Fibroblast of lung (primary cell): ENCODE measurements around the gene SPTLC1. TPM values are rescaled to one million over a fixed set of nuclear protein-coding genes. Genes with fewer than 3 reads are reported as not detected.

Source experiments
- DNase-seq, 2 donors: peaks; one replicate each; pipeline versions ENCODE4 v3.0.0 to v3.0.0-alpha.2; 2010; ENCODE audit warnings: low read depth in 2 of 2
- H2AFZ ChIP-seq: 2 replicates; pipeline ENCODE4 v1.5.1; 2012; ENCODE audit warnings: low read length, control low read depth, inconsistent platforms
- H3K27ac ChIP-seq: 2 replicates; pipeline ENCODE4 v1.5.1; 2011; ENCODE audit warnings: low read length, control low read depth; ENCODE audit not compliant: insufficient read depth
- H3K27me3 ChIP-seq: 2 replicates; pipeline ENCODE4 v1.5.1; 2011; ENCODE audit warnings: mild to moderate bottlenecking, low read length; ENCODE audit not compliant: control insufficient read depth, insufficient read depth
- H3K36me3 ChIP-seq: 2 replicates; pipeline ENCODE4 v1.5.1; 2011; ENCODE audit warnings: low read length; ENCODE audit not compliant: control insufficient read depth, insufficient read depth
- H3K4me1 ChIP-seq: 2 replicates; pipeline ENCODE4 v1.5.1; 2011; ENCODE audit warnings: low read length; ENCODE audit not compliant: control insufficient read depth, insufficient read depth; ENCODE audit errors: extremely low read depth
- H3K4me2 ChIP-seq: 2 replicates; pipeline ENCODE4 v1.5.1; 2011; ENCODE audit warnings: low read length, control low read depth; ENCODE audit not compliant: insufficient read depth; ENCODE audit errors: extremely low read depth
- H3K4me3 ChIP-seq, 4 experiments: fragments of 200-600 bp in 1 of 4; sonication (generic) in 1 of 4; replicated peaks in 1 of 4; 2 replicates each; pipeline ENCODE4 v1.5.1; 2011 to 2016; ENCODE audit warnings: low read length in 4 of 4, low read depth in 3 of 4, mild to moderate bottlenecking in 3 of 4, control low read depth in 2 of 4, inconsistent platforms in 1 of 4, mixed read lengths in 1 of 4; ENCODE audit not compliant: insufficient read depth in 1 of 4; ENCODE audit errors: control extremely low read depth in 1 of 4
- H3K79me2 ChIP-seq: 2 replicates; pipeline ENCODE4 v1.5.1; 2012; ENCODE audit warnings: mild to moderate bottlenecking, low read length, inconsistent platforms; ENCODE audit not compliant: control insufficient read depth, insufficient read depth
- H3K9ac ChIP-seq: 2 replicates; pipeline ENCODE4 v1.5.1; 2011; ENCODE audit warnings: mild to moderate bottlenecking, low read length, control low read depth; ENCODE audit not compliant: insufficient read depth
- H3K9me3 ChIP-seq: 2 replicates; pipeline ENCODE4 v1.5.1; 2012; ENCODE audit warnings: low read depth, low read length; ENCODE audit not compliant: control insufficient read depth, insufficient read depth
- H4K20me1 ChIP-seq: 2 replicates; pipeline ENCODE4 v1.5.1; 2011; ENCODE audit warnings: low read length; ENCODE audit not compliant: control insufficient read depth, insufficient read depth; ENCODE audit errors: extremely low read depth
- CTCF ChIP-seq, 2 donors: IDR thresholded peaks in 1 of 2; conservative IDR thresholded peaks in 1 of 2; 1 replicate in 1 of 2; 2 replicates in 1 of 2; pipeline ENCODE4 v1.5.1; 2011 to 2012; ENCODE audit warnings: low read length in 2 of 2, control low read depth in 1 of 2, inconsistent platforms in 1 of 2, low read depth in 1 of 2, mild to moderate bottlenecking in 1 of 2
- EZH2 ChIP-seq: IDR thresholded peaks from 2 replicates; pipeline ENCODE4 v1.5.1; 2012; ENCODE audit warnings: low read length, control low read depth, mild to moderate bottlenecking; ENCODE audit errors: missing control alignments
- polyA plus RNA-seq, 2 donors: library from polyadenylated mRNA; depleted of rRNA in 1 of 2; stranded (reverse) in 1 of 2; unstranded in 1 of 2; fragments of >200 nt; gene quantifications; 2 replicates each; pipeline ENCODE4 v1.2.1, GENCODE V29; 2011 to 2012; ENCODE audit warnings: missing spikeins in 1 of 2
- total RNA-seq: library from RNA; depleted of rRNA; stranded (reverse); fragments of >200 nt; gene quantifications from 2 replicates; pipeline ENCODE4 v1.2.1, GENCODE V29; 2014

SPTLC1 gene
- total and polyA plus RNA-seq, 2 donors (not counting 1 experiment from before 2014, with no cell fraction given) = 97.8 to 138 TPM

- Histone ChIP-seq H3K36me3 (peaks cover 12% of the 10 kb centered on the region), H4K20me1 (no peaks in the 10 kb centered on the region), H3K9me3 (no peaks in the 10 kb centered on the region), H3K27ac (peak overlapping the region; percentile 38), H3K4me1 (peaks cover 5% of the 10 kb centered on the region), H3K27me3 (no peaks in the 10 kb centered on the region), H3K9ac (no peak overlapping the region), H2AFZ (no peak overlapping the region), H3K79me2 (no peaks in the 10 kb centered on the region), H3K4me3 (no peak overlapping the region), H3K4me2 (peak overlapping the region; percentile 23)
- TF ChIP-seq EZH2 (no peak), CTCF (conservative IDR thresholded peaks at IDR 0.05 in 1 of 2, IDR thresholded peaks at IDR 0.05 in 1 of 2; ENCODE audit: low read depth in 1 of 2, low read length in 2 of 2) (no peak)
- no peak for DNase-seq
Observed at GRCh38 chr9:92036411-92036746, 78.8 kb downstream of the SPTLC1 start.

GRCh38 chr9:92035687-92036410 is 79.4 kb downstream of the SPTLC1 start:
- Histone ChIP-seq H3K27ac (peak overlapping the region; percentile 38), H3K79me2 (no peaks in the 10 kb centered on the region), H3K36me3 (peaks cover 12% of the 10 kb centered on the region), H3K9ac (no peak overlapping the region), H2AFZ (no peak overlapping the region), H3K27me3 (no peaks in the 10 kb centered on the region), H3K4me2 (peak overlapping the region; percentile 23), H4K20me1 (no peaks in the 10 kb centered on the region), H3K4me1 (peaks cover 5% of the 10 kb centered on the region), H3K4me3 (peak overlapping the region in 1 of 4 experiments; percentile 11), H3K9me3 (no peaks in the 10 kb centered on the region)
- peak in 1 of 2 donors; percentile 98 for DNase-seq
- TF ChIP-seq CTCF (conservative IDR thresholded peaks at IDR 0.05 in 1 of 2, IDR thresholded peaks at IDR 0.05 in 1 of 2; ENCODE audit: low read depth in 1 of 2, low read length in 2 of 2) (no peak), EZH2 (no peak)

GRCh38 chr9:92035146-92035545 is 80.1 kb downstream of the SPTLC1 start:
- no peak for TF ChIP-seq CTCF (conservative IDR thresholded peaks at IDR 0.05 in 1 of 2, IDR thresholded peaks at IDR 0.05 in 1 of 2; ENCODE audit: low read depth in 1 of 2, low read length in 2 of 2)
- TF ChIP-seq EZH2 = no peak
- Histone ChIP-seq H3K36me3 (peaks cover 12% of the 10 kb centered on the region), H3K4me2 (no peak overlapping the region), H3K9me3 (no peaks in the 10 kb centered on the region), H3K4me3 (peak overlapping the region in 1 of 4 experiments; percentile 11), H3K27ac (no peak overlapping the region), H2AFZ (no peak overlapping the region), H4K20me1 (no peaks in the 10 kb centered on the region), H3K79me2 (no peaks in the 10 kb centered on the region), H3K9ac (no peak overlapping the region), H3K27me3 (no peaks in the 10 kb centered on the region), H3K4me1 (peaks cover 5% of the 10 kb centered on the region)
- DNase-seq = peak in 1 of 2 donors; percentile 94
